ENCODE results near the gene TBC1D30. TPM values are rescaled to one million over a fixed set of nuclear protein-coding genes. Genes with fewer than 3 reads are reported as not detected.
A peak's percentile ranks its signal among the peaks of the same experiment; 100 is the strongest.

The TBC1D30 gene
- polyA plus RNA-seq, 3 donors from 2014 or later: 1.3 to 5.8 (median 1.7) TPM

DNA sequence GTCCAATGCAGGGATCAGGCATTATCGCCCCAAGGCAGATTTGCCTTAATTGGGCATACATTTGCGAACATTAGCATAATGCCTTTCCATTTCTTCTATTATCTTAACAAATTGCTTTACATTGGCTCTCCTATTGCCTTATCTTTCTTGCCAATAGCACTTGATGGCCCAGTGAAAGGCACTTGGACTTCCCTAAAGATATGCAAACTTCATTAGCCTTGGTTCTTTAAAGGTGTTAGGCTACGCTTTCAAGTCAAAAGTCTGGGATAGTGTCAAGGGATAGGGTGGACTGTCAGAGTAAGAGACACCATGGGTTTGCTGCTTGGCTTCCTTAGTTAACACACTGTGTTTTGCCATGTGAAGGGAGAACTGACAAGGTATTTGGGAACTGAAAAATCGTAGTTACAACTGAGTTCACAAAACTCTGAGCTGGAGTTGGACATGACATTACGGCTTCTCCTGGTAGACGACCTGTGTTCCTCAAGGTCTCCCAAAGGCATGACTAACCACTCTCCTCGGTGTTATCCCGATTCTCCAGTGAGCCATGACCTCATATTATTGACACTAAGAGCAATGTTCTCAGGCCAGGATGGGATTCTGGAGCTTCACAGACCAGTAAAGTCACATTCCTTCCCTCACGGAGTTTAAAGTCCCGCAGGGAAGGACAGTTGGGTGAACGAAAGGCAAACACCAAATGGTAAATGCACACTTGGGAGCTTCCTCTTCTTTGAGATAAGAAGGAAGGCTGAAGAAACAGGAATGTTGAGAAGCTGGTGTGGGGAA, 65.2 kb downstream of the TBC1D30 start:
- H3K27ac Mint-ChIP-seq: peak overlapping the region in 2 of 6 donors; percentile 20 to 78
- no peaks in the 10 kb centered on the region for H3K36me3 Mint-ChIP-seq
- no peak overlapping the region for H3K4me3 Mint-ChIP-seq
- peaks cover 3 to 4% (median 4%) of the 10 kb centered on the region in 3 donors for H3K27me3 Mint-ChIP-seq (ENCODE audit: low read depth in 3 of 3)
- H3K9me3 Mint-ChIP-seq: no peaks in the 10 kb centered on the region
- no peak for DNase-seq
- H3K4me1 Mint-ChIP-seq: no peaks in the 10 kb centered on the region

- H3K36me3 Mint-ChIP-seq: no peaks in the 10 kb centered on the region
- H3K27me3 Mint-ChIP-seq (ENCODE audit: low read depth in 3 of 3): peaks cover 3 to 4% (median 4%) of the 10 kb centered on the region in 3 donors
- H3K4me1 Mint-ChIP-seq: no peaks in the 10 kb centered on the region
- H3K4me3 Mint-ChIP-seq: no peak overlapping the region
- no peak overlapping the region for H3K27ac Mint-ChIP-seq
- peak; percentile 26 to 54 (median 46) for DNase-seq
- H3K9me3 Mint-ChIP-seq: no peaks in the 10 kb centered on the region
These were observed 66.5 kb downstream of the TBC1D30 start for GRCh38 chr12:64890873-64891468.

DNA sequence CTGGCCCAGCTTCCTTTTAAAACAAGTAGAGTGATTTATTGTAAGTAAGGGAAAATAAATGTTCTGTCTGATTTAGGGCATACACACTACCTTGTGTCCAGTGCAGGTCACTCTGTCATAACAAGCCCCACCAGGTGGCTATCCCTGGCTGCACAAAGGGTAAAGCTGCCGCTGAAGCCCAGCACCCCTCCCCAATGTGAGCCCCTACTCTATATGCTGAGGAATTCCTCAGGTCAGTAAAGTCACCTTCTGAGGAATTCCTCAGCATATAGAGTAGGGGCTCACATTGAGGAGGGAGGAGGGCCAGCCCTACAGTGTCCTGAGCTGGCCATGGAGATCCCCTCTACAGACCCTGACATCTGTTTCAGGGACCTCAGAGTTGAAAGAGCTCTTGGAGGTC, 67.2 kb downstream of the TBC1D30 start:
- DNase-seq: no peak
- no peak overlapping the region for H3K27ac Mint-ChIP-seq
- H3K4me3 Mint-ChIP-seq: no peak overlapping the region
- H3K36me3 Mint-ChIP-seq: no peaks in the 10 kb centered on the region
- no peaks in the 10 kb centered on the region for H3K4me1 Mint-ChIP-seq
- H3K27me3 Mint-ChIP-seq (ENCODE audit: low read depth in 3 of 3): peaks cover 3 to 4% (median 4%) of the 10 kb centered on the region in 3 donors
- no peaks in the 10 kb centered on the region for H3K9me3 Mint-ChIP-seq

DNA sequence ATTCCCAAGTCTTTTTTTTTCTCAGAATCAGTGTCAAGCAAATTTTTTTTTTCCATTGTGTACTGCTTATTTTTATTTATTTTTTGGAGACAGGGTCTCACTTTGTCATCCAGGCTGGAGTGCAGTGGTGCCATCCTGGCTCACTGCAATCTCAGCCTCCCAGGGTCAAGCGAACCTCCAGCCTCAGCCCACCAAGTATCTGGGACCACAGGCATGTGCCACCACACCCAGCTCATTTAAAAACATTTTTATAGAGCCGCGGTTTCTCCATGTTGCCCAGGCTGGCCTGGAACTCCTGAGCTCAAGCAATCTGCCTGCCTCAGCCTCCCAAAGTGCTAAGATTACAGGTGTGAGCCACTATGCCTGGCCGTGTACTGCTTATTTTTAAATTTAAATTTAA, 68.1 kb downstream of the TBC1D30 start:
- no peak overlapping the region for H3K4me3 Mint-ChIP-seq
- no peaks in the 10 kb centered on the region for H3K36me3 Mint-ChIP-seq
- peaks cover 3 to 4% (median 4%) of the 10 kb centered on the region in 3 donors for H3K27me3 Mint-ChIP-seq (ENCODE audit: low read depth in 3 of 3)
- H3K27ac Mint-ChIP-seq: no peak overlapping the region
- no peaks in the 10 kb centered on the region for H3K4me1 Mint-ChIP-seq
- no peak for DNase-seq
- H3K9me3 Mint-ChIP-seq: no peaks in the 10 kb centered on the region

DNA sequence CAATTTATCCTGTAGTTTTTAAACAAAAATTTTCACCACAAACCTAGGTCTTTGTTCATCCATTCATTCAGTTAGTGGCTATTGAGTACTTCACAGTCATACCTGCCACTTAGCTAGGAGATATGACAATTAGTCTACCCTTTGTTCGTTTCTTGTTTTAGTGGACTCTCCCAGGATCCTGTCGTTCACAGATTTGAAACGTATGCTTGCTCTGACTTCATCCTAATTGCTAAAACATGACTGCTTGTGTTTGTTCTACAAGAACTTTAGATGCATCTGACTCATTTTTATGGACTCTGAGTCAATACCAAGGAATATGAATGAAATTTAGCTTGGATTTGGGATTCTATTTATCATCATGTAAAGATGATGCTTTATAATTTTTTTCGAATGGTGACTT, 69.5 kb downstream of the TBC1D30 start:
- no peak for DNase-seq
- no peaks in the 10 kb centered on the region for H3K9me3 Mint-ChIP-seq
- peaks cover 3 to 4% (median 4%) of the 10 kb centered on the region in 3 donors for H3K27me3 Mint-ChIP-seq (ENCODE audit: low read depth in 3 of 3)
- no peak overlapping the region for H3K27ac Mint-ChIP-seq
- no peaks in the 10 kb centered on the region for H3K36me3 Mint-ChIP-seq
- no peaks in the 10 kb centered on the region for H3K4me1 Mint-ChIP-seq
- no peak overlapping the region for H3K4me3 Mint-ChIP-seq

DNA sequence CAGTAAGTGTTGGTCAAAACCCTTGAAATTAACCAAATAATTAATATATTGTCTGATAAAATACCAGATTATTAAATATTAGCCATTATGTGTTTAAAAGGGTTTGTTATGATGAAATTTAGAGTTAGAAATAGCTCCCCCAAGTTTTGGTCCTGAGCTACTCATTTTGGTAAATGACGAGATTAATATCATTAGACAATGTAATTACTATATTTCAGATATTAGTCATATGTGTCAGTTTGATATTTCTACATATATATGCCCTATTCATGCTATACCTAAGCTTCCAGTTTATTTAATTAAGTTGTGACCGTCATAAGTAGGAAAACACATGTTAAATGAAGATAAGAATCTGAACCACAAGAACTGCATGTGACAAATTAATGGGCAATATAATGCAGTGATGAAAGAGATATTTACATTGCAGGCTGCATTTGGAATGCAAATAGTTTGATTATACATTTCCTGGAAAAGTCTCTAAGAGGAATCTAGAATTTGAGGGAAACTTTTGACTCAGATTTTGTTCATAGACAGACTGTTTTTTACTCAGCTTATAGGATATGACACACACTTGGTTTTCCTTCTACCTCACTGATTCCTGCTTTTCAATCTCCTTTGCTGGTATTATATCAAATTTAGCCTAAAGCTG, 70.5 kb downstream of the TBC1D30 start:
- no peak overlapping the region for H3K27ac Mint-ChIP-seq
- no peak for DNase-seq
- peaks cover 3 to 4% (median 4%) of the 10 kb centered on the region in 3 donors for H3K27me3 Mint-ChIP-seq (ENCODE audit: low read depth in 3 of 3)
- no peaks in the 10 kb centered on the region for H3K9me3 Mint-ChIP-seq
- no peaks in the 10 kb centered on the region for H3K36me3 Mint-ChIP-seq
- no peaks in the 10 kb centered on the region for H3K4me1 Mint-ChIP-seq
- no peak overlapping the region for H3K4me3 Mint-ChIP-seq

DNA sequence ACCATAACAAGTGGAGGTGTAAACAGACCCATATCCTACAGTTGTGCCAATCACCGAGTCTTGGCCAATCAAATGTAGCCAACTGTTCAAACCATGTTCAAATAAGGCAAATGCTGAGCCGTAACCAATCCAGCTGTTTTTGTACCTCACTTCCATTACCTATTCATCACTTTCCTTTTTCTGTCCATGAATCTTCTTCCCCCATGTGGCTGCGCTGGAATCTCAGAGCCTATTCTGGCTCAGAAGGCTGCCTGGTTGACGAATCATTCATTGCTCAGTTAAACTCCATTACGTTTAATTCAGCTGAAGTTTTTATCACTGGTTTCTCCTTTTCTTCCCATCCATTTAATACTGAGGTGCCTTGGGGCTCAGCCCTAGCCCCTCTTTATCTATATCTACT, 71.1 kb downstream of the TBC1D30 start:
- no peaks in the 10 kb centered on the region for H3K9me3 Mint-ChIP-seq
- H3K4me1 Mint-ChIP-seq: no peaks in the 10 kb centered on the region
- no peaks in the 10 kb centered on the region for H3K36me3 Mint-ChIP-seq
- no peak overlapping the region for H3K27ac Mint-ChIP-seq
- no peak for DNase-seq
- H3K27me3 Mint-ChIP-seq (ENCODE audit: low read depth in 3 of 3): peaks cover 2 to 6% (median 4%) of the 10 kb centered on the region in 3 donors
- H3K4me3 Mint-ChIP-seq: no peak overlapping the region

DNA sequence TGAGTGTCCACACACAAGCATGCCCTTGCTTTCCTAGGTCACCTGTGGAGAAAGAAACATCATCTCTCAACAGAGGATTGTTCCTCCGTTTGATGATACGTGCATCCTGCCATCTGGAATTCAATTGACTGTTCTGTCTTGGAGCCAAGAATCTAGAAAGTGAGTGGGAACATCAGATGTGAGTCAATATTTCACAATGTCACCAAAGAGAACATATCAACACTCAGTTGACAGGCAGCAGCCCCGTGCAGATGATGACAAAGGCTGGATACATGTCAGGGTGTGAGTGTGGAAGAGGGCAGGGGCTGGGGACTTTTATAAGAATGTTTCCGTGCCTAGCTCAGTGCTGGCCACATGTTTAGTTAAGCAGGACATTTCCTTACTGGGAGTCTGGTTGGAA, 76.1 kb downstream of the TBC1D30 start:
- peaks cover 2 to 3% (median 3%) of the 10 kb centered on the region in 3 donors for H3K27me3 Mint-ChIP-seq (ENCODE audit: low read depth in 3 of 3)
- H3K4me3 Mint-ChIP-seq: no peak overlapping the region
- DNase-seq: no peak
- H3K9me3 Mint-ChIP-seq: no peaks in the 10 kb centered on the region
- H3K4me1 Mint-ChIP-seq: no peaks in the 10 kb centered on the region
- H3K27ac Mint-ChIP-seq: no peak overlapping the region
- no peaks in the 10 kb centered on the region for H3K36me3 Mint-ChIP-seq

DNA sequence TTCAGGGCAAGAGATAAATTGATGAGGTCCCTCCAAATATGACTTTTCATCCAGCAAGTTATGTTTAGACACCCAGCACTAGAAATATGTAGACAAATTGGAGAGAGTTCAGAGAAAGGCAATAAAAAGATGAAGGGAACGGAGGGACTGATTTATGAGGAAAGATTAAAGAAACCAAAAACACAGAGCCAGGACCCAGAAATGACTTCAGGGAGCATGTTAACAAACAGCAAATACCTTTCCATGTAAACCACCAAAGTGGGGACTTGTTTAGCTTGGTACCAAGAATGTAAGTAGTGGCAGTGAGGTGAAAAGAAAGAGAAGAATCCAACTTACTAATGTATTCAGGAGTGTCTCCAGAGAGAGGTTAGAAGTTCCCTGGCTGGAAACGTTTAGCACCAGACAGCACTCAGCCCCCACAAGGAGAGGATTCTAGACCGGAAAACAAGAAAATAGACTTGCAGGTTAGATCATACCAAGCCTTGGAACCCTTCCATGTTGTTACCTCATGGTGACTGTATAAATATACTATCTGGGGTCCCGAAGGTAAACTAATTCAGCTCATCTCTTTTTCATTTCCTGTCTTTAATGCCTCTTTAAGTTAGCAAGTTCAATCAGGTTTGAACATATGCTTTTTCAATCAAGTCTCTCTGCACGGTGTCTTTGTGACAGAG, 79.2 kb downstream of the TBC1D30 start:
- Mint-ChIP-seq H3K36me3 (no peaks in the 10 kb centered on the region), H3K4me1 (no peaks in the 10 kb centered on the region), H3K27me3 (ENCODE audit: low read depth in 3 of 3) (peaks cover 2 to 5% (median 3%) of the 10 kb centered on the region in 3 donors), H3K27ac (no peak overlapping the region), H3K4me3 (no peak overlapping the region), H3K9me3 (no peaks in the 10 kb centered on the region)
- DNase-seq: no peak

- H3K36me3 Mint-ChIP-seq: no peaks in the 10 kb centered on the region
These were observed 82.7 kb downstream of the TBC1D30 start for GRCh38 chr12:64907097-64907496.

DNA sequence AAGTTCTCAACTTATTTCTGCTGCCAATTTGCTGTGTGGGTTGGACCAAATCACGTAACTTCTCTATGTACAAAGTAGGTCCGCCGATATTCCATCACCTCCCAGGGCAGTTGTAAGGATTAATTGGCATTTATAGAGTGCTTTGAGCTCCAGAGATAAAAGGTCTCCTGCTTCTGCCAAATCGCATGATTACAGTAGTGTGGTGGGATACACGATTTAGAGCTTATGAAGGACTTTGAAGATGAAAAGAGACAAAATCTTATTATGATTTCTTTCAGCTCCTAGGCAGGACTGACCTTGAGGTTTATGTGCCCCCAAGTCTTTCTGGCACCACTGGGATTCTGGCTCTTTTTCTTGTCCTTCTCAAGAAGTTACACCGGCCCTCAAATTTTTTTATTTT, 84.7 kb downstream of the TBC1D30 start:
- H3K27ac Mint-ChIP-seq: no peak overlapping the region
- no peaks in the 10 kb centered on the region for H3K9me3 Mint-ChIP-seq
- H3K4me3 Mint-ChIP-seq: no peak overlapping the region
- no peaks in the 10 kb centered on the region for H3K4me1 Mint-ChIP-seq
- peaks cover 2 to 7% (median 2%) of the 10 kb centered on the region in 3 donors for H3K27me3 Mint-ChIP-seq (ENCODE audit: low read depth in 3 of 3)
- H3K36me3 Mint-ChIP-seq: no peaks in the 10 kb centered on the region
- no peak for DNase-seq

More at GRCh38 chr12:64907097-64907496, 82.7 kb downstream of the TBC1D30 start:
- peaks cover 2 to 8% (median 5%) of the 10 kb centered on the region in 3 donors for H3K27me3 Mint-ChIP-seq (ENCODE audit: low read depth in 3 of 3)
- H3K4me1 Mint-ChIP-seq: no peaks in the 10 kb centered on the region
- H3K27ac Mint-ChIP-seq: no peak overlapping the region
- H3K4me3 Mint-ChIP-seq: no peak overlapping the region
- H3K9me3 Mint-ChIP-seq: no peaks in the 10 kb centered on the region
- no peak for DNase-seq

DNA sequence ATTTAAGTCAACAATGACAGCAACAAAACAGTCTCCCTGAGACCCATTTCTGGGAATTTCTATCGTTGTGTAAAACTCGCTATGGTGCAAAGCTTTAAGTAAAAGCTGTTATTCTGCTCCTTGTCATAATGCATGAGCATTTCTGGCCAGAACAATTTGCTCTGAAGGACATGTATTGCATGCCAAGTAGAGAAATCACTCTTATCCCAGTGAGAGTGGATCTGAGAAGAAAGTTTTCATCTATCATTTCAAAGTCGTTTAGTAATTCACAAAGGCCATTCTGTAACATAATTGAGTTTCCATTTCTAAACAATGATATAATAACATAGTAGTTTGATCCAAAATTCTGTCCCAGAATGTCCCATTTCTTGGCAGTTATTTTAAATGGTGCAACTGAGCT, 86.6 kb downstream of the TBC1D30 start:
- H3K4me3 Mint-ChIP-seq: no peak overlapping the region
- H3K27me3 Mint-ChIP-seq (ENCODE audit: low read depth in 3 of 3): peaks cover 2 to 9% (median 5%) of the 10 kb centered on the region in 3 donors
- H3K27ac Mint-ChIP-seq: no peak overlapping the region
- H3K9me3 Mint-ChIP-seq: no peaks in the 10 kb centered on the region
- no peaks in the 10 kb centered on the region for H3K4me1 Mint-ChIP-seq
- no peaks in the 10 kb centered on the region for H3K36me3 Mint-ChIP-seq
- no peak for DNase-seq

DNA sequence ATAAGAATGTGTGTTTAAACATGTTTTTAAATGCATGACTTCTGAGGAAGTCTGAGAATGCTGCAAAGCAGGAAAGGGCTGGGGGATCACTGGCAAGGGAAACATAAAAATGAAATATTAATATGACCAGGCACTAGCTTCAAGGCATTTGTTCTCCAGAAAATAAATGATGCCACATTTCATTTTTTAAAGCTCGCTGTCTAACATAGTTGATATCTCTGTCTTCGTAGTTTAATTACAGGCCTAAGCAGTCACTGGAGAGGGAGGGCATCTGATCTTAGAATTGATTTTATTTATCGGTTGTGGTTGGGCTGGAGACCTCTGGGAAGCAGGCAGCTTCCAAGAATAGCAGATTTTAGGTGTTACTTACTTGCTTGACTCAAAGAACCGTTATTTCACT, 87.5 kb downstream of the TBC1D30 start:
- Mint-ChIP-seq H3K9me3 (no peaks in the 10 kb centered on the region), H3K36me3 (no peaks in the 10 kb centered on the region), H3K27ac (no peak overlapping the region), H3K27me3 (ENCODE audit: low read depth in 3 of 3) (peaks cover 2 to 9% (median 6%) of the 10 kb centered on the region in 3 donors), H3K4me1 (no peaks in the 10 kb centered on the region), H3K4me3 (no peak overlapping the region)
- no peak for DNase-seq

All from immature natural killer cell (primary cell).